ENCODE data around the gene MATR3.
"Not testable (repeated sequence)": the region's sequence is repeated elsewhere in the genome, so short reads cannot be mapped to it uniquely, and the experiment has no call there.

The MATR3 gene

GRCh38 chr5:139341187-139341688 lies 47.7 kb downstream of the MATR3 start:
- ChIA-PET CTCF (interaction anchor here (0.8 to 1.1 kb wide), 3 partner anchors 9 to 24 kb away, joined by 3 to 6 read pairs (median 3); no protein-coding TSS in a partner anchor), POLR2A (interaction anchor here (1.1 to 3.6 kb wide), 17 partner anchors 8 to 220 kb away, joined by 3 to 57 read pairs (median 7); partner anchors contain the start of genes MATR3, SPATA24 and UBE2D2)
- no peak for TF ChIP-seq FOXA1 (IDR thresholded peaks at IDR 0.05)
- no peak for TF ChIP-seq FOXM1 (IDR thresholded peaks at IDR 0.05; ENCODE audit: borderline replicate concordance)
- no peak for TF ChIP-seq ZNF384 (IDR thresholded peaks at IDR 0.05)
- no peak for TF ChIP-seq BHLHE40 (IDR thresholded peaks at IDR 0.05; ENCODE audit: borderline replicate concordance)
- no peak for TF ChIP-seq LEF1 (IDR thresholded peaks at IDR 0.05; ENCODE audit: borderline replicate concordance)
- TF ChIP-seq ELF4 (IDR thresholded peaks at IDR 0.05): no peak
- TF ChIP-seq HDGF (IDR thresholded peaks at IDR 0.05; ENCODE audit: borderline replicate concordance): no peak

GRCh38 chr5:139341689-139342422 lies 48.3 kb downstream of the MATR3 start, which contains the start of gene PAIP2:
Gene PAIP2, plus strand, starts transcription at chr5:139341854. Its CDS starts 21,931 bp downstream, at chr5:139363785.
- ChIA-PET POLR2A (interaction anchor here (0.6 to 3.6 kb wide), 40 partner anchors 8 to 849 kb away, joined by 3 to 57 read pairs (median 5); partner anchors contain the start of genes DNAJC18, MATR3, SPATA24 and STING1), CTCF (interaction anchor here (0.5 to 1.1 kb wide), 10 partner anchors 9 to 991 kb away, joined by 3 to 6 read pairs (median 3); no protein-coding TSS in a partner anchor)
- TF ChIP-seq BHLHE40 (IDR thresholded peaks at IDR 0.05; ENCODE audit: borderline replicate concordance): no peak
- peak; percentile 77 for TF ChIP-seq ELF4 (IDR thresholded peaks at IDR 0.05)
- peak; percentile 34; the same call in 1 of the 2 replicates for TF ChIP-seq ZNF384 (IDR thresholded peaks at IDR 0.05)
- TF ChIP-seq PKNOX1 (IDR thresholded peaks at IDR 0.05): 0 out of 2 replicates have a peak, but pooled peaks have one; percentile 23
- TF ChIP-seq L3MBTL2 (conservative IDR thresholded peaks at IDR 0.05): peak; percentile 68
- DNase-seq (ENCODE audit: extremely low spot score): peak; percentile 94

More at GRCh38 chr5:139341187-139341688, 47.7 kb downstream of the MATR3 start:
- DNase-seq (ENCODE audit: extremely low spot score): no peak

GRCh38 chr5:139342423-139342723 lies 48.8 kb downstream of the MATR3 start:
- CTCF ChIA-PET: interaction anchor here (0.5 to 1.1 kb wide), 10 partner anchors 10 to 991 kb away, joined by 3 to 6 read pairs (median 3); no protein-coding TSS in a partner anchor
- DNase-seq (ENCODE audit: extremely low spot score): no peak
- POLR2A ChIA-PET: interaction anchor here (0.6 to 3.6 kb wide), 39 partner anchors 8 to 850 kb away, joined by 3 to 57 read pairs (median 5); partner anchors contain the start of genes DNAJC18, MATR3, SPATA24 and STING1
- no peak for TF ChIP-seq HDGF (IDR thresholded peaks at IDR 0.05; ENCODE audit: borderline replicate concordance)
- no peak for TF ChIP-seq CTBP1 (IDR thresholded peaks at IDR 0.05; ENCODE audit: borderline replicate concordance)
- no peak for TF ChIP-seq FOXA1 (IDR thresholded peaks at IDR 0.05)
- no peak for TF ChIP-seq NFRKB (IDR thresholded peaks at IDR 0.05)
- no peak for TF ChIP-seq SUZ12 (IDR thresholded peaks at IDR 0.05)
- TF ChIP-seq SP1 (IDR thresholded peaks at IDR 0.05): no peak
- TF ChIP-seq BHLHE40 (IDR thresholded peaks at IDR 0.05; ENCODE audit: borderline replicate concordance): no peak
- TF ChIP-seq ARNT (IDR thresholded peaks at IDR 0.05): no peak
- no peak for TF ChIP-seq ZNF384 (IDR thresholded peaks at IDR 0.05)
- TF ChIP-seq L3MBTL2 (conservative IDR thresholded peaks at IDR 0.05): no peak
- no peak for TF ChIP-seq FOXM1 (IDR thresholded peaks at IDR 0.05; ENCODE audit: borderline replicate concordance)
- no peak for TF ChIP-seq TARDBP (IDR thresholded peaks at IDR 0.05)
- no peak for TF ChIP-seq PKNOX1 (IDR thresholded peaks at IDR 0.05)
- no peak for TF ChIP-seq LEF1 (IDR thresholded peaks at IDR 0.05; ENCODE audit: borderline replicate concordance)
- no peak for TF ChIP-seq ELF4 (IDR thresholded peaks at IDR 0.05)
- TF ChIP-seq FOXK2 (IDR thresholded peaks at IDR 0.05): no peak

GRCh38 chr5:139343476-139343875 lies 49.9 kb downstream of the MATR3 start:
- no peak for DNase-seq (ENCODE audit: extremely low spot score)
- ChIA-PET POLR2A (interaction anchor here (1.1 kb wide), 1 partner anchor 49 kb away, joined by 3 read pairs; no protein-coding TSS in a partner anchor), CTCF (no interaction called here)
- TF ChIP-seq SUZ12 (IDR thresholded peaks at IDR 0.05) (no peak), PKNOX1 (IDR thresholded peaks at IDR 0.05) (no peak), FOXA1 (IDR thresholded peaks at IDR 0.05) (no peak), HDGF (IDR thresholded peaks at IDR 0.05; ENCODE audit: borderline replicate concordance) (no peak), ZNF384 (IDR thresholded peaks at IDR 0.05) (no peak), BHLHE40 (IDR thresholded peaks at IDR 0.05; ENCODE audit: borderline replicate concordance) (no peak), LEF1 (IDR thresholded peaks at IDR 0.05; ENCODE audit: borderline replicate concordance) (no peak), ELF4 (IDR thresholded peaks at IDR 0.05) (no peak), TARDBP (IDR thresholded peaks at IDR 0.05) (no peak), L3MBTL2 (conservative IDR thresholded peaks at IDR 0.05) (no peak), CTBP1 (IDR thresholded peaks at IDR 0.05; ENCODE audit: borderline replicate concordance) (no peak), NFRKB (IDR thresholded peaks at IDR 0.05) (no peak), ARNT (IDR thresholded peaks at IDR 0.05) (no peak), FOXK2 (IDR thresholded peaks at IDR 0.05) (no peak)

- DNase-seq (ENCODE audit: extremely low spot score): no peak
- ChIA-PET POLR2A (interaction anchor here (1.1 kb wide), 1 partner anchor 50 kb away, joined by 3 read pairs; no protein-coding TSS in a partner anchor), CTCF (no interaction called here)
- TF ChIP-seq PKNOX1 (IDR thresholded peaks at IDR 0.05): no peak
- no peak for TF ChIP-seq NFRKB (IDR thresholded peaks at IDR 0.05)
- TF ChIP-seq FOXM1 (IDR thresholded peaks at IDR 0.05; ENCODE audit: borderline replicate concordance): no peak
- no peak for TF ChIP-seq TARDBP (IDR thresholded peaks at IDR 0.05)
- TF ChIP-seq SP1 (IDR thresholded peaks at IDR 0.05): no peak
- no peak for TF ChIP-seq SUZ12 (IDR thresholded peaks at IDR 0.05)
- TF ChIP-seq BHLHE40 (IDR thresholded peaks at IDR 0.05; ENCODE audit: borderline replicate concordance): no peak
- TF ChIP-seq HDGF (IDR thresholded peaks at IDR 0.05; ENCODE audit: borderline replicate concordance): no peak
- no peak for TF ChIP-seq ARNT (IDR thresholded peaks at IDR 0.05)
- TF ChIP-seq FOXA1 (IDR thresholded peaks at IDR 0.05): no peak
- no peak for TF ChIP-seq L3MBTL2 (conservative IDR thresholded peaks at IDR 0.05)
- no peak for TF ChIP-seq CTBP1 (IDR thresholded peaks at IDR 0.05; ENCODE audit: borderline replicate concordance)
- TF ChIP-seq FOXK2 (IDR thresholded peaks at IDR 0.05): no peak
- TF ChIP-seq ELF4 (IDR thresholded peaks at IDR 0.05): no peak
- no peak for TF ChIP-seq ZNF384 (IDR thresholded peaks at IDR 0.05)
- TF ChIP-seq LEF1 (IDR thresholded peaks at IDR 0.05; ENCODE audit: borderline replicate concordance): no peak
These were observed 50.6 kb downstream of the MATR3 start for GRCh38 chr5:139344177-139344576.

GRCh38 chr5:139345442-139345841 lies 51.9 kb downstream of the MATR3 start:
- CTCF ChIA-PET; DNase-seq (ENCODE audit: extremely low spot score); POLR2A ChIA-PET: not testable (repeated sequence)

- CTCF ChIA-PET; POLR2A ChIA-PET; DNase-seq (ENCODE audit: extremely low spot score): not testable (repeated sequence)
These were observed 54.3 kb downstream of the MATR3 start for GRCh38 chr5:139347863-139348262.

All from HEK293T (cell line).